Transverse colon (tissue), 4 donors: ENCODE measurements around the gene YTHDF2. TPM values are rescaled to one million over a fixed set of nuclear protein-coding genes. Genes with fewer than 3 reads are reported as not detected.

ENCODE experiments used
- DNase-seq: peaks from one replicate; pipeline ENCODE4 v3.0.0-alpha.2; 2019
- H3K27ac ChIP-seq, 4 donors: fragments of 200-600 bp; sonication (generic); 2 replicates each; pipeline ENCODE4 v1.5.1; 2016 to 2018; ENCODE audit warnings: inconsistent platforms in 4 of 4
- H3K27me3 ChIP-seq: fragments of 200-600 bp; sonication (generic); 2 replicates; pipeline ENCODE4 v1.5.1; 2017; ENCODE audit warnings: inconsistent platforms
- H3K36me3 ChIP-seq, 4 donors: fragments of 200-600 bp; sonication (generic); 2 replicates each; pipeline ENCODE4 v1.5.1; 2017 to 2019; ENCODE audit warnings: inconsistent platforms in 4 of 4
- H3K4me1 ChIP-seq, 4 donors: fragments of 200-600 bp; sonication (generic); 2 replicates each; pipeline ENCODE4 v1.5.1; 2017 to 2020; ENCODE audit warnings: inconsistent platforms in 4 of 4
- H3K4me3 ChIP-seq, 4 donors: fragments of 200-600 bp; sonication (generic); 1 replicate in 1 of 4; 2 replicates in 3 of 4; pipeline versions ENCODE4 v1.5.1 to v1.6.1; 2017 to 2019; ENCODE audit warnings: inconsistent platforms in 4 of 4
- H3K9me3 ChIP-seq, 2 donors: fragments of 200-600 bp; sonication (generic); 2 replicates each; pipeline ENCODE4 v1.5.1; 2017 to 2019; ENCODE audit warnings: inconsistent platforms in 2 of 2
- EP300 ChIP-seq: sonication (generic); formaldehyde crosslinking; IDR thresholded peaks from one replicate; pipeline ENCODE4 v1.6.1; 2017; ENCODE audit warnings: antibody characterized with exemption, low read depth
- POLR2A ChIP-seq: fragments of 450-650 bp; IDR thresholded peaks from one replicate; pipeline ENCODE4 v1.6.1; 2016; ENCODE audit warnings: antibody characterized with exemption, mild to moderate bottlenecking, moderate library complexity
- POLR2AphosphoS5 ChIP-seq, 3 donors: sonication (generic); formaldehyde crosslinking; IDR thresholded peaks; one replicate each; pipeline ENCODE4 v1.6.1; 2016; ENCODE audit warnings: antibody characterized with exemption in 3 of 3
- WGBS, 2 donors: methylation state at CpG; one replicate each; pipeline ENCODE4 v1.1.5; 2018; ENCODE audit warnings: low coverage in 1 of 2; 5-methylcytosine and 5-hydroxymethylcytosine counted together
- in situ Hi-C, 4 donors: fragments of 200-750 bp; cut with MboI; loops; one replicate each; pipeline versions ENCODE4 v1.15.0 to v1.15.1; 2017; ENCODE audit warnings: low sequenced_read_pairs in 3 of 4, low pct_ligation_motif_present in 1 of 4, low pct_unique_long_range_greater_than_20kb in 1 of 4
- intact Hi-C: fragments of 100-400 bp; cut with DNase I; formaldehyde crosslinking; loops from one replicate; pipeline ENCODE4 v1.15.1; 2023; ENCODE audit warnings: low total_unique reads
- total RNA-seq, 4 donors: library from RNA; depleted of rRNA; stranded (reverse); fragments of >200 nt; gene quantifications; one replicate each; pipeline ENCODE4 v1.1.0, GENCODE V29; 2016
- TF ChIP-seq, protein P1 (sequence below), 5 experiments: fragments of 200-600 bp in 3 of 5; fragments of 450-650 bp in 2 of 5; sonication (generic) in 3 of 5; IDR thresholded peaks; 1 replicate in 2 of 5; 2 replicates in 3 of 5; pipeline ENCODE4 v1.5.1; 2016 to 2017; ENCODE audit warnings: antibody characterized with exemption in 5 of 5, inconsistent platforms in 3 of 5, mild to moderate bottlenecking in 2 of 5, moderate library complexity in 1 of 5

The YTHDF2 gene
- total RNA-seq, 4 donors from 2014 or later = 33.2 to 56.1 (median 45.8) TPM

DNA sequence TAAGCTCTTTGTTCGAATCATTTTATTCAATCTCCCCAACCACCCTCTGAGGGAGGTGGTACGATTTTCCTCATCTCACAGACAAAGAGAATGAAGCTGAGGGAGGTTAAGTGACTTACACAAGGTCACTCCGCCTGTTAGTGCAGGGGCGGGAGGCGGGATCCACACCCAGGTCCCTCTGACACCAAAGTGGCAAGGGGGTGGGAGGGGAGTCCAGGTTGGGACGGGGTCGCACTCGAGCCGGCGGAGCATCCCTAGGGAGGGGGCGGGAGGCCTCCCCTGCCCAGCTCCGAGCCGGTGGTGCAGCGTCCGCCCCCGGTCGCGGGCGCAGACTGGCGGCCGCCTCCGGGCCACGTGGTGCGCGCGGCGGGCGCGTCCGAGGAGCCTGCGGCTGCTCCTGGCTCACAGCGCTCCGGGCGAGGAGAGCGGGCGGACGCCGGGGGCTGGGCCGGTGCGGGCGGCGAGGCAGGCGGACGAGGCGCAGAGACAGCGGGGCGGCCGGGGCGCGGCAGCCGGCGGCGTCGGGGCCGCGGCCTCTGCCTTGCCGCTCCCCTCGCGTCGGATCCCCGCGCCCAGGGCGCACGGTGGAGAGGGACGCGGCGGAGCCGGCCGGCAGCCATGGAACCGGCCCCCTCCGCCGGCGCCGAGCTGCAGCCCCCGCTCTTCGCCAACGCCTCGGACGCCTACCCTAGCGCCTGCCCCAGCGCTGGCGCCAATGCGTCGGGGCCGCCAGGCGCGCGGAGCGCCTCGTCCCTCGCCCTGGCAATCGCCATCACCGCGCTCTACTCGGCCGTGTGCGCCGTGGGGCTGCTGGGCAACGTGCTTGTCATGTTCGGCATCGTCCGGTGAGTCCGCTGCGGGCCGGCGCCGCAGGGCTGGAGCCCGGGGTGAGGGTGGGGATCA lies 75.3 kb downstream of the YTHDF2 start, which contains the start of gene OPRD1:
Gene OPRD1, plus strand, starts transcription at position 405 of the 903 bp plus-strand sequence. Its CDS starts 214 bp downstream, at position 619.
- no peaks in the 10 kb centered on the region for H3K9me3 ChIP-seq
- H3K4me3 ChIP-seq = no peak within 1 kb of the TSS
- intact Hi-C loops = no loop called here
- TF ChIP-seq POLR2AphosphoS5 (IDR thresholded peaks at IDR 0.05) = no peak
- no peak for TF ChIP-seq POLR2A
- TF ChIP-seq EP300 = no peak
- TF ChIP-seq, protein P1, sequence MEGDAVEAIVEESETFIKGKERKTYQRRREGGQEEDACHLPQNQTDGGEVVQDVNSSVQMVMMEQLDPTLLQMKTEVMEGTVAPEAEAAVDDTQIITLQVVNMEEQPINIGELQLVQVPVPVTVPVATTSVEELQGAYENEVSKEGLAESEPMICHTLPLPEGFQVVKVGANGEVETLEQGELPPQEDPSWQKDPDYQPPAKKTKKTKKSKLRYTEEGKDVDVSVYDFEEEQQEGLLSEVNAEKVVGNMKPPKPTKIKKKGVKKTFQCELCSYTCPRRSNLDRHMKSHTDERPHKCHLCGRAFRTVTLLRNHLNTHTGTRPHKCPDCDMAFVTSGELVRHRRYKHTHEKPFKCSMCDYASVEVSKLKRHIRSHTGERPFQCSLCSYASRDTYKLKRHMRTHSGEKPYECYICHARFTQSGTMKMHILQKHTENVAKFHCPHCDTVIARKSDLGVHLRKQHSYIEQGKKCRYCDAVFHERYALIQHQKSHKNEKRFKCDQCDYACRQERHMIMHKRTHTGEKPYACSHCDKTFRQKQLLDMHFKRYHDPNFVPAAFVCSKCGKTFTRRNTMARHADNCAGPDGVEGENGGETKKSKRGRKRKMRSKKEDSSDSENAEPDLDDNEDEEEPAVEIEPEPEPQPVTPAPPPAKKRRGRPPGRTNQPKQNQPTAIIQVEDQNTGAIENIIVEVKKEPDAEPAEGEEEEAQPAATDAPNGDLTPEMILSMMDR (IDR thresholded peaks at IDR 0.05) = no peak
- H3K27ac ChIP-seq = no peak within 1 kb of the TSS
- H3K36me3 ChIP-seq = no peaks in the 10 kb centered on the region
- H3K27me3 ChIP-seq = peaks cover 84% of the 10 kb centered on the region
- DNase-seq = no peak
- WGBS, 2 donors = 10% methylated on average over 27 of the region's 108 CpGs; no CpG with 5 or more reads in 1 of the 2 donors
- peaks cover 0 to 3% (median 0%) of the 10 kb centered on the region in 4 donors for H3K4me1 ChIP-seq
- in situ Hi-C loops = no loop called here

DNA sequence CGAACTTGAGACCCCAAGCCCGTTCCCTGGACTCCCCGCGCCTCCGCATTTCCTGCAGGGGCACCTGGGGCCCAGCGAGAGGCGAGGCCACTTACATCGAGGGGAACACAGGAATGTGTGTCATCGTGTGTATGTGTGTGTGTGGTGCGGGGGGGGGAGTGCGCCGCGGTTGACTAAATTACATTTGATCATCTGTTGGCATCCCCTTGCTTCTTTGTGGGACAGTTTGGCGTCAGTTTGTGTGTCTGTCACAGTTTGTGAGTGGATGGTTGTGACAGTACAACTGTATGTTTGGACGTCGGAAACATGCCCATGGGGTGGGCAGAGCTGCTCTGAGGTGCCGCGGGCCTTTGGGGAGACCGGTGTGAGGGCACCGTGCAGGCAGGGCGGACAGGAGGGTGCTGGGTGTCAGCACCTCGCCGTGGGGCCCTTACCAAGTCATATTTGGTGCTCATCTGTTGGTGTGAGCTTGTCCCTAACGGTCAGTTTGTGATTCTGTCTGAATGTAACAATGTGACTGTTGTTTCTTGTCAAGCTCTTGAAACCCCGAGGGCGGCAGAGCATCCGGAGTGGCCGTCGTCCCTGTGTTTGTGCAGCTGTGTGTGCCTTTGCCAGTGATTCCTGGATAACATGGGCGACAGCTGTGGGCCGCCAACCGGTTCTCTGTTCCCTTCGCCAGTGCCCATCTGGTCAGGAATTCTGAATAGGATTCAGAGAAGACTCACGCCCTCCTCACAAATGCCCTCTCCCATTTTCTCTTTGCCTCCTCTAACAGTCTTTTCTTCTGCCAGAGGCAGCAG lies 76.1 kb downstream of the YTHDF2 start:
- no peak for TF ChIP-seq EP300
- no peak for TF ChIP-seq POLR2AphosphoS5 (IDR thresholded peaks at IDR 0.05)
- TF ChIP-seq POLR2A = no peak
- TF ChIP-seq, protein P1 (IDR thresholded peaks at IDR 0.05) = no peak
- Histone ChIP-seq H3K4me3 (no peak overlapping the region), H3K27me3 (peaks cover 91% of the 10 kb centered on the region), H3K4me1 (peaks cover 0 to 3% (median 0%) of the 10 kb centered on the region in 4 donors), H3K36me3 (no peaks in the 10 kb centered on the region), H3K9me3 (no peaks in the 10 kb centered on the region), H3K27ac (no peak overlapping the region)
- WGBS, 2 donors = 44 to 67% methylated on average over 1 to 33 of the region's 34 CpGs
- no peak for DNase-seq
- in situ Hi-C loops = no loop called here
- intact Hi-C loops = no loop called here

GRCh38 chr1:28813931-28814465 lies 77.3 kb downstream of the YTHDF2 start:
- in situ Hi-C loops (no loop called here), intact Hi-C loops (no loop called here)
- DNase-seq = no peak
- Histone ChIP-seq H3K4me3 (no peak overlapping the region), H3K36me3 (no peaks in the 10 kb centered on the region), H3K27me3 (peaks cover 88% of the 10 kb centered on the region), H3K9me3 (no peaks in the 10 kb centered on the region), H3K27ac (no peak overlapping the region), H3K4me1 (peaks cover 0 to 3% (median 0%) of the 10 kb centered on the region in 4 donors)
- 80 to 81% methylated on average over 9 to 15 of the region's 15 CpGs for whole genome bisulfite sequencing, 2 donors
- no peak for TF ChIP-seq POLR2A
- TF ChIP-seq POLR2AphosphoS5 (IDR thresholded peaks at IDR 0.05) = no peak
- TF ChIP-seq, protein P1 (IDR thresholded peaks at IDR 0.05) = no peak
- no peak for TF ChIP-seq EP300
